NT2/D1 (cell line): ENCODE measurements around the gene CMBL.

Experiments used
- SUZ12 ChIP-seq: IDR thresholded peaks from 2 replicates; pipeline ENCODE4 v1.6.1; 2011; ENCODE audit not compliant: insufficient read length, insufficient read depth; ENCODE audit errors: extremely low read depth
- YY1 ChIP-seq: IDR thresholded peaks from 2 replicates; pipeline ENCODE4 v1.6.1; 2011; ENCODE audit not compliant: insufficient read length, insufficient read depth
- ZNF274 ChIP-seq: IDR thresholded peaks from 2 replicates; pipeline ENCODE4 v1.6.1; 2011; ENCODE audit warnings: mild to moderate bottlenecking, low read depth, low read length

DNA sequence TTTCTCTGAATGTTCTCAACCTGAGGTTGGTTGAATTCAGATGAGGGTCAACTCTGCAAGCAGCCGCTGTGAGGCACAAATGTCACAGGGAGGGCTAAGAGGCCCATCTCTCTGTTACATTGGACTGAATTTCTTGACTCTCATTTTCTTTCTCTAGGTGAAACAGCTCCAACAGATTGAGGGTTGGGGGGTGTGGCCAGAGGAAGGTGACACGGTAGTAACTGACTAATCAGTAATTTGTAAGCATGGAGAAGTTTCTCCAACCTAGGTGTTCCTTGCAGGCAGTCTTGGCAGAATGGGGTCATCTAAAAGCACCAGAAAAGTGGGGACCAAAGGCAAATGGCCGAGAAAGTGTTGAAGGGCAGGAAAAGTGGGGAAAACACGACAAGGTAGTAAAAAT lies 40.9 kb downstream of the CMBL start:
- TF ChIP-seq SUZ12 (no peak), YY1 (no peak), ZNF274 (no peak)
